ENCODE data around the gene PVALEF. TPM values are rescaled to one million over a fixed set of nuclear protein-coding genes. Genes with fewer than 3 reads are reported as not detected.

PVALEF gene
- total RNA-seq, 1 donor from 2014 or later: not detected

GRCh38 chr17:81202318-81202717 lies 37.0 kb downstream of the PVALEF start:
- Histone ChIP-seq H3K4me3 (no peak overlapping the region), H3K27ac (no peak overlapping the region), H3K27me3 (no peaks in the 10 kb centered on the region), H3K9me3 (no peaks in the 10 kb centered on the region), H3K36me3 (peaks cover 0 to 16% of the 10 kb centered on the region in 2 donors), H3K4me1 (no peaks in the 10 kb centered on the region)
- no peak for DNase-seq (ENCODE audit: extremely low spot score in 2 of 2)
- intact Hi-C loops (cut with DNase I): no loop called here
- no peak for TF ChIP-seq POLR2AphosphoS5 (IDR thresholded peaks at IDR 0.05; ENCODE audit: insufficient read depth in 1 of 2, low read depth in 1 of 2)
- TF ChIP-seq CTCF (IDR thresholded peaks at IDR 0.05): no peak
- TF ChIP-seq POLR2A (IDR thresholded peaks at IDR 0.05): no peak

- no peaks in the 10 kb centered on the region for H3K4me1 ChIP-seq
- no peak overlapping the region for H3K27ac ChIP-seq
- no peaks in the 10 kb centered on the region for H3K9me3 ChIP-seq
- H3K27me3 ChIP-seq: no peaks in the 10 kb centered on the region
- no peak for TF ChIP-seq POLR2A (IDR thresholded peaks at IDR 0.05)
- no peak for TF ChIP-seq CTCF (IDR thresholded peaks at IDR 0.05)
- no peak for TF ChIP-seq POLR2AphosphoS5 (IDR thresholded peaks at IDR 0.05; ENCODE audit: insufficient read depth in 1 of 2, low read depth in 1 of 2)
- H3K36me3 ChIP-seq: peaks cover 0 to 13% of the 10 kb centered on the region in 2 donors
- no peak overlapping the region for H3K4me3 ChIP-seq
- no peak for DNase-seq (ENCODE audit: extremely low spot score in 2 of 2)
- intact Hi-C loops (cut with DNase I): no loop called here
These were observed 37.8 kb downstream of the PVALEF start for GRCh38 chr17:81203136-81203535.

- intact Hi-C loops (cut with DNase I): no loop called here
- H3K36me3 ChIP-seq: peaks cover 0 to 12% of the 10 kb centered on the region in 2 donors
- no peaks in the 10 kb centered on the region for H3K4me1 ChIP-seq
- DNase-seq (ENCODE audit: extremely low spot score in 2 of 2): no peak
- no peaks in the 10 kb centered on the region for H3K9me3 ChIP-seq
- H3K27ac ChIP-seq: no peak overlapping the region
- TF ChIP-seq CTCF (IDR thresholded peaks at IDR 0.05) (no peak), POLR2AphosphoS5 (IDR thresholded peaks at IDR 0.05; ENCODE audit: insufficient read depth in 1 of 2, low read depth in 1 of 2) (no peak), POLR2A (IDR thresholded peaks at IDR 0.05) (no peak)
- no peaks in the 10 kb centered on the region for H3K27me3 ChIP-seq
- no peak overlapping the region for H3K4me3 ChIP-seq
These were observed 39.3 kb downstream of the PVALEF start for GRCh38 chr17:81204578-81204977.

- no peaks in the 10 kb centered on the region for H3K4me1 ChIP-seq
- no peak for DNase-seq (ENCODE audit: extremely low spot score in 2 of 2)
- no peak overlapping the region for H3K4me3 ChIP-seq
- no peaks in the 10 kb centered on the region for H3K9me3 ChIP-seq
- intact Hi-C loops (cut with DNase I): no loop called here
- peaks cover 0 to 12% of the 10 kb centered on the region in 2 donors for H3K36me3 ChIP-seq
- no peak for TF ChIP-seq CTCF (IDR thresholded peaks at IDR 0.05)
- no peak for TF ChIP-seq POLR2A (IDR thresholded peaks at IDR 0.05)
- TF ChIP-seq POLR2AphosphoS5 (IDR thresholded peaks at IDR 0.05; ENCODE audit: insufficient read depth in 1 of 2, low read depth in 1 of 2): no peak
- no peaks in the 10 kb centered on the region for H3K27me3 ChIP-seq
- H3K27ac ChIP-seq: no peak overlapping the region
These were observed 40.9 kb downstream of the PVALEF start for GRCh38 chr17:81206166-81206565.

GRCh38 chr17:81206657-81207056 lies 41.4 kb downstream of the PVALEF start:
- intact Hi-C loops (cut with DNase I): no loop called here
- H3K4me3 ChIP-seq: no peak overlapping the region
- H3K27me3 ChIP-seq: no peaks in the 10 kb centered on the region
- H3K9me3 ChIP-seq: no peaks in the 10 kb centered on the region
- TF ChIP-seq POLR2AphosphoS5 (IDR thresholded peaks at IDR 0.05; ENCODE audit: insufficient read depth in 1 of 2, low read depth in 1 of 2): no peak
- H3K27ac ChIP-seq: no peak overlapping the region
- no peak for DNase-seq (ENCODE audit: extremely low spot score in 2 of 2)
- H3K4me1 ChIP-seq: no peaks in the 10 kb centered on the region
- peaks cover 0 to 12% of the 10 kb centered on the region in 2 donors for H3K36me3 ChIP-seq
